OCI-LY7 (cell line): ENCODE results near the gene MAL.

Experiments
- EZH2phosphoT487 ChIP-seq: fragments of 200-600 bp; sonication (generic); IDR thresholded peaks from 2 replicates; pipeline ENCODE4 v1.6.1; 2018; ENCODE audit warnings: low read depth, borderline replicate concordance, mild to moderate bottlenecking, mixed run types, antibody characterized with exemption, low read length, moderate library complexity, mixed read lengths
- TF ChIP-seq, protein P1 (sequence below): fragments of 200-600 bp; sonication (generic); conservative IDR thresholded peaks from 2 replicates; pipeline ENCODE4 v1.5.1; 2014; ENCODE audit warnings: mild to moderate bottlenecking, antibody characterized with exemption, low read length, moderate library complexity, mixed read lengths

DNA sequence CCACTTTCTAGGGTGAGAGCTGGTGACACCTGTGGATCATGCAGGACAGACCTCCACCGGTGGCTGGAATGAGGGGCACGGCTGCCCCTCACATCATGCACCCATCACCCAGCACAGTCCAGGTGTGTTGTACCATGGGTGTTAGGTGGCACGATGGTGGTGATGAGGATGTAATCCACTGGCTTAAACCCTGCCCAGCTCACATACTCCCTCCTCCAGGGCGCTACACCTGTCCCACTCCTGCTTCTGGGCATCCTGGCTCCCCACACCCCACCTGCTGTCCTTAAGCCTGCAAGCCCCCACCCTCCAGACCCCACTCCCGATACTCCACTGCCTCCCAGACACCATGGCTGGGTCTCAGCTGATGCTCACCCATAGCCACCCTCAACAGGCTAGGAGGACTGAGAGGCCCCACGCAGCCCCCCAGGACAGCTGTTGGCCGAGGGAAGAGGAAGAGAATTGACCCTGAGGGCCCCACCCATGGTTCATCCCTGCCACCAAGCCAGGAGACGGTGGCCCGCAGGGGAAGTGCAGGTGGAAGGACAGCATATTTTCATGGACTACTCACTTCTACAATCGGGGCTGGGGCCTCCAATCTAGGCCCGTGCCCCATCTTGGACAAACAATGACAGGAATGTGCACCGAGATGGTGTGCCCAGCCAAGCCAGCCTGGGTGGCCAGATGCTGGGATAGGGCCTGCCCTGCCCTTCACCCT is 34.3 kb downstream of the MAL start:
- TF ChIP-seq, protein P1, sequence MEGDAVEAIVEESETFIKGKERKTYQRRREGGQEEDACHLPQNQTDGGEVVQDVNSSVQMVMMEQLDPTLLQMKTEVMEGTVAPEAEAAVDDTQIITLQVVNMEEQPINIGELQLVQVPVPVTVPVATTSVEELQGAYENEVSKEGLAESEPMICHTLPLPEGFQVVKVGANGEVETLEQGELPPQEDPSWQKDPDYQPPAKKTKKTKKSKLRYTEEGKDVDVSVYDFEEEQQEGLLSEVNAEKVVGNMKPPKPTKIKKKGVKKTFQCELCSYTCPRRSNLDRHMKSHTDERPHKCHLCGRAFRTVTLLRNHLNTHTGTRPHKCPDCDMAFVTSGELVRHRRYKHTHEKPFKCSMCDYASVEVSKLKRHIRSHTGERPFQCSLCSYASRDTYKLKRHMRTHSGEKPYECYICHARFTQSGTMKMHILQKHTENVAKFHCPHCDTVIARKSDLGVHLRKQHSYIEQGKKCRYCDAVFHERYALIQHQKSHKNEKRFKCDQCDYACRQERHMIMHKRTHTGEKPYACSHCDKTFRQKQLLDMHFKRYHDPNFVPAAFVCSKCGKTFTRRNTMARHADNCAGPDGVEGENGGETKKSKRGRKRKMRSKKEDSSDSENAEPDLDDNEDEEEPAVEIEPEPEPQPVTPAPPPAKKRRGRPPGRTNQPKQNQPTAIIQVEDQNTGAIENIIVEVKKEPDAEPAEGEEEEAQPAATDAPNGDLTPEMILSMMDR: no peak
- no peak for TF ChIP-seq EZH2phosphoT487
